GM12872 (cell line): ENCODE results near the gene RAB3GAP2.

Experiments used
- CTCF ChIP-seq: IDR thresholded peaks from 3 replicates; pipeline ENCODE4 v1.5.1; 2011; ENCODE audit warnings: low read depth, mild to moderate bottlenecking, low read length, moderate library complexity; ENCODE audit not compliant: insufficient read depth

The RAB3GAP2 gene

GRCh38 chr1:220119043-220119512 lies 153.2 kb downstream of the RAB3GAP2 start:
- no peak for TF ChIP-seq CTCF

- TF ChIP-seq CTCF: peak; percentile 42; the same call in 2 of the 3 replicates
Measured at GRCh38 chr1:220113136-220113695, 159.0 kb downstream of the RAB3GAP2 start.

- TF ChIP-seq CTCF: no peak
Measured at GRCh38 chr1:220099826-220100225, 172.4 kb downstream of the RAB3GAP2 start.
